GM23338 (cell line): ENCODE data around the gene RAB9A. TPM values are rescaled to one million over a fixed set of nuclear protein-coding genes. Genes with fewer than 3 reads are reported as not detected.

Experiments used
- ATAC-seq: fragments of 200-7000 bp; cut with Tn5 transposase; 3 replicates; pipeline ENCODE4 v1.9.1; 2020
- DNase-seq: peaks from one replicate; pipeline ENCODE4 v3.0.0-alpha.2; 2015; ENCODE audit warnings: low spot score
- H2AFZ ChIP-seq: fragments of 200-600 bp; sonication (generic); 2 replicates; pipeline ENCODE4 v1.8.0; 2016; ENCODE audit warnings: antibody characterized with exemption, mild to moderate bottlenecking, moderate library complexity
- H3F3A ChIP-seq: fragments of 200-600 bp; sonication (generic); replicated peaks from 2 replicates; pipeline ENCODE4 v1.8.0; 2017; ENCODE audit warnings: antibody characterized with exemption, mixed run types, low read depth
- H3K27ac ChIP-seq: fragments of 200-600 bp; sonication (generic); 2 replicates; pipeline ENCODE4 v1.6.1; 2016; ENCODE audit warnings: low read depth
- H3K27me3 ChIP-seq: fragments of 200-600 bp; sonication (generic); 2 replicates; pipeline ENCODE4 v1.8.0; 2016; ENCODE audit warnings: mild to moderate bottlenecking, mixed run types, moderate library complexity; ENCODE audit not compliant: insufficient read depth
- H3K36me3 ChIP-seq: fragments of 200-600 bp; sonication (generic); 2 replicates; pipeline ENCODE4 v1.8.0; 2016; ENCODE audit warnings: mild to moderate bottlenecking; ENCODE audit not compliant: insufficient read depth
- H3K4me1 ChIP-seq: fragments of 200-600 bp; sonication (generic); 2 replicates; pipeline ENCODE4 v1.8.0; 2016; ENCODE audit warnings: mild to moderate bottlenecking, moderate library complexity; ENCODE audit not compliant: insufficient read depth
- H3K4me2 ChIP-seq: fragments of 200-600 bp; sonication (generic); 2 replicates; pipeline ENCODE4 v1.7.1; 2017; ENCODE audit warnings: mixed run types
- H3K4me3 ChIP-seq: fragments of 200-600 bp; sonication (generic); 2 replicates; pipeline ENCODE4 v1.6.1; 2016; ENCODE audit warnings: mixed run types
- H3K79me2 ChIP-seq: fragments of 200-600 bp; sonication (generic); replicated peaks from 2 replicates; pipeline ENCODE4 v1.8.0; 2017; ENCODE audit warnings: mild to moderate bottlenecking; ENCODE audit not compliant: insufficient read depth
- H3K9me2 ChIP-seq: fragments of 200-600 bp; sonication (generic); 2 replicates; pipeline ENCODE4 v1.8.0; 2017; ENCODE audit not compliant: insufficient read depth
- H4K20me1 ChIP-seq: fragments of 200-600 bp; sonication (generic); replicated peaks from 2 replicates; pipeline ENCODE4 v1.8.0; 2017; ENCODE audit warnings: mild to moderate bottlenecking; ENCODE audit not compliant: insufficient read depth
- H3K27ac Mint-ChIP-seq: 2 replicates; pipeline ENCODE4 v1.8.0; 2020; ENCODE audit warnings: inconsistent platforms, mild to moderate bottlenecking, moderate library complexity, mixed read lengths
- H3K27me3 Mint-ChIP-seq: 3 replicates; pipeline ENCODE4 v1.8.0; 2022; ENCODE audit warnings: low read depth, mild to moderate bottlenecking, moderate library complexity, mixed read lengths, inconsistent platforms; ENCODE audit not compliant: insufficient read depth, poor library complexity
- H3K36me3 Mint-ChIP-seq: 3 replicates; pipeline ENCODE4 v1.8.0; 2021; ENCODE audit warnings: low read depth, mild to moderate bottlenecking, inconsistent platforms, moderate library complexity, mixed read lengths
- H3K4me1 Mint-ChIP-seq: 3 replicates; pipeline ENCODE4 v1.8.0; 2020; ENCODE audit warnings: mild to moderate bottlenecking, inconsistent platforms, mixed read lengths
- H3K4me3 Mint-ChIP-seq: 3 replicates; pipeline ENCODE4 v1.8.0; 2021; ENCODE audit warnings: moderate library complexity, mild to moderate bottlenecking, inconsistent platforms, mixed read lengths
- H3K9me3 Mint-ChIP-seq: 3 replicates; pipeline ENCODE4 v1.8.0; 2020; ENCODE audit warnings: moderate library complexity, mild to moderate bottlenecking, inconsistent platforms, mixed read lengths
- CREB1 ChIP-seq: fragments of 250-450 bp; sonication (Bioruptor Pico); IDR thresholded peaks from 2 replicates; pipeline ENCODE4 v1.5.0; 2020; ENCODE audit warnings: low read depth, mild to moderate bottlenecking, moderate library complexity
- ETS1 ChIP-seq: IDR thresholded peaks from 2 replicates; pipeline ENCODE4 v1.6.1; 2016; ENCODE audit warnings: antibody characterized with exemption
- EZH2 ChIP-seq: fragments of 200-600 bp; sonication (generic); IDR thresholded peaks from one replicate; pipeline ENCODE4 v1.8.0; 2017; ENCODE audit warnings: antibody characterized with exemption, mild to moderate bottlenecking, low read depth; ENCODE audit not compliant: unreplicated experiment
- EZH2phosphoT487 ChIP-seq: fragments of 200-600 bp; sonication (generic); IDR thresholded peaks from one replicate; pipeline ENCODE4 v1.8.1; 2018; ENCODE audit warnings: antibody characterized with exemption; ENCODE audit not compliant: unreplicated experiment
- JUNB ChIP-seq: IDR thresholded peaks from one replicate; pipeline ENCODE4 v1.6.1; 2016; ENCODE audit warnings: antibody characterized with exemption; ENCODE audit not compliant: unreplicated experiment
- NANOG ChIP-seq: IDR thresholded peaks from 2 replicates; pipeline ENCODE4 v1.6.1; 2016; ENCODE audit warnings: antibody characterized with exemption, borderline replicate concordance
- STAT1 ChIP-seq: IDR thresholded peaks from one replicate; pipeline ENCODE4 v1.6.1; 2016; ENCODE audit warnings: antibody characterized with exemption; ENCODE audit not compliant: unreplicated experiment
- ZNF331 ChIP-seq: fragments of 250-450 bp; sonication (Bioruptor Pico); IDR thresholded peaks from 2 replicates; pipeline ENCODE4 v1.5.0; 2020; ENCODE audit warnings: low read depth, mild to moderate bottlenecking, moderate library complexity
- ZNF462 ChIP-seq: fragments of 250-450 bp; sonication (Bioruptor Pico); IDR thresholded peaks from 2 replicates; pipeline ENCODE4 v1.5.0; 2020; ENCODE audit warnings: mild to moderate bottlenecking, moderate library complexity
- polyA plus RNA-seq: library from polyadenylated mRNA; unstranded; fragments of >200 nt; fragmentation: Nextera tagmentation; extraction: Ambion mirVana; gene quantifications from 2 replicates; pipeline ENCODE4 v1.2.1, GENCODE V29; 2016
- total RNA-seq: library from RNA; depleted of rRNA; stranded (reverse); fragments of >200 nt; shearing (Covaris generic); gene quantifications from 2 replicates; pipeline ENCODE4 v1.2.3, GENCODE V29; 2014

Gene RAB9A
- total and polyA plus RNA-seq, 2 experiments from 2014 or later = 43.3 to 45.1 TPM

GRCh38 chrX:13659063-13659462 lies 29.9 kb upstream of the RAB9A start:
- Histone ChIP-seq H3K4me1 (peaks cover 9% of the 10 kb centered on the region; the same call in 1 of the 2 replicates), H3K36me3 (no peaks in the 10 kb centered on the region), H2AFZ (no peak overlapping the region), H4K20me1 (no peaks in the 10 kb centered on the region), H3K79me2 (no peaks in the 10 kb centered on the region), H3K9me2 (no peaks in the 10 kb centered on the region), H3K4me2 (peak overlapping the region; percentile 9; the same call in 1 of the 2 replicates), H3F3A (no peaks in the 10 kb centered on the region), H3K27me3 (no peaks in the 10 kb centered on the region), H3K27ac (no peak overlapping the region), H3K4me3 (no peak overlapping the region)
- TF ChIP-seq NANOG (no peak), EZH2phosphoT487 (no peak), CREB1 (CRISPR knock-in tag) (no peak), STAT1 (no peak), ZNF331 (no peak)
- H3K27me3 Mint-ChIP-seq = no peaks in the 10 kb centered on the region
- H3K36me3 Mint-ChIP-seq = peaks cover 21% of the 10 kb centered on the region; the same call in 2 of the 3 replicates
- peaks cover 8% of the 10 kb centered on the region; the same call in 2 of the 3 replicates for H3K4me1 Mint-ChIP-seq
- ATAC-seq = no peak; the same call in 2 of the 3 replicates
- no peak for DNase-seq
- no peak overlapping the region for H3K4me3 Mint-ChIP-seq
- H3K9me3 Mint-ChIP-seq = no peaks in the 10 kb centered on the region
- H3K27ac Mint-ChIP-seq = peak overlapping the region; percentile 78

- Mint-ChIP-seq H3K27ac (no peak overlapping the region), H3K4me3 (no peak overlapping the region), H3K4me1 (peaks cover 8% of the 10 kb centered on the region; the same call in 2 of the 3 replicates), H3K9me3 (no peaks in the 10 kb centered on the region), H3K27me3 (no peaks in the 10 kb centered on the region), H3K36me3 (peaks cover 23% of the 10 kb centered on the region; the same call in 2 of the 3 replicates)
- H3K27me3 ChIP-seq = no peaks in the 10 kb centered on the region
- no peaks in the 10 kb centered on the region for H3K9me2 ChIP-seq
- TF ChIP-seq ETS1 (no peak), NANOG (no peak), ZNF462 (CRISPR knock-in tag) (no peak), JUNB (no peak), ZNF331 (no peak), EZH2 (no peak)
- H3K27ac ChIP-seq = no peak overlapping the region
- H3K4me3 ChIP-seq = no peak overlapping the region
- H3K4me2 ChIP-seq = no peak overlapping the region
- no peaks in the 10 kb centered on the region for H3F3A ChIP-seq
- H3K79me2 ChIP-seq = no peaks in the 10 kb centered on the region
- H4K20me1 ChIP-seq = no peaks in the 10 kb centered on the region
- no peak overlapping the region for H2AFZ ChIP-seq
- no peaks in the 10 kb centered on the region for H3K36me3 ChIP-seq
- no peak for DNase-seq
- 0 out of 2 replicates have a peak, but pooled peaks cover 5% of the 10 kb centered on the region for H3K4me1 ChIP-seq
- ATAC-seq = no peak
Observed at GRCh38 chrX:13661735-13662288, 27.1 kb upstream of the RAB9A start.
